Hematopoietic multipotent progenitor cell treated with erythropoietin and hydrocortisone succinate and interleukin-3 and kit ligand, for 17 days (in vitro differentiated cells): Measurements from ENCODE around the gene TRIP11.
"Not testable (repeated sequence)": the region's sequence is repeated elsewhere in the genome, so short reads cannot be mapped to it uniquely, and the experiment has no call there.

Experiments
- DNase-seq: peaks from one replicate; pipeline ENCODE4 v3.0.0-alpha.2; 2015; ENCODE audit warnings: low spot score

Gene TRIP11

DNA sequence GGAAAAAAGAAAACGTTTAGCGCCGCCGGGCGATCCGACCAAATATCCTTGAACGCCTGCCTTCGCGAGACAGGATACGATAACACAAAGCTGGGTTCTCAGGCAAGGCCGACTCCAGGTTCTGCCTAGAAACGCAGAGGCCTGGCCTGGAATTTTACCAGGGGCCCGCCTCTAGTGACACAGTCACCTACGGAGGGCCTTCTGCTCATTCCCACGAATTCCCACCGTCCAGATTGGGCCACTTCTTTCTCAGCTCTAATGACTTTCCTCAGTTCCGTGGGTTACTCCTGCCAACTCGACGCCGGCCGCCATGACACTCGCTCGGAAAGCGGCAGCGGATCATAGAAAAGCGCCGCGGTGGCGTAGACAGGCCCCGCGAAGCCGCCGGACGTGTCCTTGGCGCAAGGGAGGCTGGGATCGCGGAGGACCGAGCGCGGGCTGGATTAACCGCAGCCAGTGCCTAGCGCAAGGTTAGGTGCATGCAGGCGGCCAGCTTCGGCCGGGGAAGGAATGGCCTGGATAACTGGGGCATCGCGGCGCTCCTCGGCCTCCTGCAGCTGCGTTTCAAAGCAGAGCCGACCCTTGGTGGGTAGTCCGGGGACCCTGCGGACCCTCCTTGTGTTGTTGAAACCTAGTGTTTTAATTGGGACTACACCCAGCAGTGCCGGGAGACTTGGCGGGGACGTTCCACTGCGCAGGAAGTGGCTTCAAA, at the start of gene TRIP11:
TSS of gene TRIP11 (minus strand) at position 341 of the 712 bp plus-strand sequence. CDS start 374 bp downstream, outside the sequence.
- DNase-seq: peak; percentile 92

DNA sequence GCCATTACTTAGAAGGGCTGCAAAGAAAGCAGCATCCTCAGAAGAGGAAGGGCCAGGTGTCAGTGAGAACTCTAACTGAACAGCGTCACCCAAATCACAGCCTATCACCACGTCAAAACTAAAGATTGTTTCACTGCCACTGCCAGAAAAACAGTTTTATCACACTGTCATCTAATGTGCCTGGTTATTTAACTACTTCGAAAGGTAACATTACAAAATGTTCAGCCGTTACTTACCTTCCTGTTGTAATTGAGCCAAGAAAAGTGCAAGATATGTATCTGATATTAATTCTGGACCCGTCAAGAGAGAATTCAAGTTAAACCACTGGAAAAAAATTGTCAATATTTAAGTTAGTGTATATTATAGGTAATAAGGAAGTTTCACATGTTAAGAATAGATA, 48.6 kb upstream of the TRIP11 start:
- no peak for DNase-seq

- no peak for DNase-seq
Measured at GRCh38 chr14:92074555-92074954, 34.7 kb upstream of the TRIP11 start.

DNA sequence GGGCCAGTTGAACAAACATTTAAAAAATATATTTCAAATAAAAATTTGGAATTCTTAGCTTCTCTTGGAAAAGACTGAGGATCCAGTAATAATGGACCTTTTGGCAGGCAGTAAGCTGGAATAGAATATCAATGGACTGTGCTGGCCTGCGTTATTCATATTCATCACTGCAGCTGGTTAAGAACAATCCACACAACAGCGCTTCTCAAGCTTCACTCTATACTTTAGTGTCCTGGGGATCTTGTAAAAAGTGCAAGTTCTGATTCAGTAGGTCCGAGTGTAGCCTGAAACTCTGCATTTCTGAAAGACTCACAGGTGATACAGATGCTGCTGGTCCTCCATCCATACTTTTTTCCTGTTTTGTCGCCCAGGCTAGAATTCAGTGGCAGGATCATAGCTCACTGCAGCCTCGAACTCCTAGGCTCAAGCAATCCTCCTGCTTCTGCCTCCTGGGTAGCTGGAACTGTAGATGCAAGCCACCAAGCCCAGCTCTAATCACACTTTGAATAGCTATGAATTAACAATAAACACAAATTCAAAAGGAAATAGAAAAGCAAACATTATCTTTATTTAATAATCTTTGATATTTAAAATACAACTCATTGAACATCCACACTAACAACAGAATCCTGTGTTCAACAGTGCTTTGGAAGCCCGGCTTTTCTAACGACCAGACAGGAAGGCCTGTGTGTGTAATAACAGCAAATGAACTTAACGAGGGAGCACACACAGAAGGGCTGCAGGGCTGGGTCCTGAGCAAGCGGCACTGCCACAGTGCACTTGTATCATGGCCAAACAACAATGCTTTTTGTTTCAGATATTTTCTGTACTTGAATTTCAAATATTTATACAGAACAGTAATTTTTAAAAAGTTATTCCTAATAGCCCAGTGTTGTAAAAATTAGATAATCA, 18.4 kb upstream of the TRIP11 start:
- no peak for DNase-seq

DNA sequence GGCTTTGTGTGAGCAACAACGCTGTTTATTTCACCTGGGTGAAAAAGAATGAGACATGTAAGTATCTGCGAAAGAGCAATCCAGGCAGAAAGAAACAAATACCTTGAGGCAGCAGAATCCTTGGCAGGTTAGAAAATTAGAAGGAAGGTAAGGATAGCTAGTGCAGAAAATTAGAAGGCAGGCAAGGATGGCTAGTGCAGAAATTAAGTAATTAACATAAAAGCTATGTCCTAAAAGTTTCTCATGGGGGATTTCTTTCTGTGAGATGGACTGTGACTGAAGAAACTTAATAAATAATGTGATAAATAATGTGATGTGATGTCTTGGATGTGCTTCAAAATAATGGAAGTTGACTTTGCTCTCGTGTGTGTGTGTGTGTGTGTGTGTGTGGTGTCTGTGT, 9.9 kb upstream of the TRIP11 start:
- DNase-seq: no peak

DNA sequence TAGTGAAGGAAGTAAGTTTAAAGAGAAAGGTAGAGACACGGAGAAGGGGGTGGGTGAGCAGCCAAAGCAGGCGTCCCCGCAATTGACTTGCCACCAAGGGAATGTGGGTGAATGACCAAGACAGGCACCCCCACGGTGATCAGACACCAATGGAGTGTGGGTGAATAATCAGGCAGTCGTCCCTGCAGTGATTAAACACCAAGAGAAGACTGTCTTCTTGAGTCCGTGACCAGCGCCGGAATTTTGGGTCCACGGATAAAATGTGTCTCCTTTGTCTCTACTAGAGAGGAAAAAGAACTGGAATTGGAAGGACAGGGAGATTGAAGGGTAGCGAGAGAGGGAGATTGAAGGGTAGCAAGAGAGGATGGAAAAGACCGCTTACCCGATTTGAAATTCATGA, 9.4 kb upstream of the TRIP11 start:
- DNase-seq: not testable (repeated sequence)

DNA sequence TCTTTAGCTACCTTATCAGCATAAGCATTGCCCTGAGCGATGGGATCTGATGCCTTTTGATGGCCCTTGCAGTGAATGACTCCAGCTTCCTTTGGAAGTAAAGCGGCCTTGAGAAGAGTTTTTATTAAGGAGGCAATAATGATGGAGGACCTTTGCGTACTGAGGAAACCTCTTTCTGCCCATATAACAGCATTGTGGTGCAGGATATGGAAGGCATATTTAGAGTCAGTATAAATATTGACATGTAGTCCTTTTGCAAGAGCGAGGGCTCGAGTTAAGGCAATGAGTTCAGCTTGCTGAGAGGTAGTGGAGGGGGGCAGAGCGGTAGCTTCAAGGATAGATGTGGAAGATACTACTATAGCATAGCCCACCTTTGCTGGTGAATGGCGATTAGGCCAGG, 6.0 kb upstream of the TRIP11 start:
- DNase-seq: not testable (repeated sequence)

DNA sequence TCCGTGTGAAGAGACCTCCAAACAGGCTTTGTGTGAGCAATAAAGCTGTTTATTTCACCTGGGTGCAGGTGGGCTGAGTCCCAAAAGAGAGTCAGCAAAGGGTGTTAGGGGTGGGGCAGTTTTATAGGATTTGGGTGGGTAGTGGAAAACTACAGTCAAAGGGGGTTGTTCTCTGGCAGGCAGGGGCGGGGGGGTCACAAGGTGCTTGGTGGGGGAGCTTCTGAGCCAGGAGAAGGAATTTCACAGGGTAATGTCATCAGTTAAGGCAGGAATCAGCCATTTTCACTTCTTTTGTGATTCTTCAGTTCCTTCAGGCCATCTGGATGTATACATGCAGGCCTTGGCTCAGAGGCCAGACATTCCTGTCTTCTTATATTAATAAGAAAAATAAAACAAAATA, 1.9 kb upstream of the TRIP11 start:
- DNase-seq: not testable (repeated sequence)

- DNase-seq: no peak
Measured at GRCh38 chr14:92041203-92041602, 1.3 kb upstream of the TRIP11 start.

GRCh38 chr14:92040431-92041051, 682 bp upstream of the TRIP11 start:
- DNase-seq: peak; percentile 23

- DNase-seq: no peak
Measured at GRCh38 chr14:92039063-92039718, 668 bp downstream of the TRIP11 start.

GRCh38 chr14:92037989-92038388, 1.9 kb downstream of the TRIP11 start:
- no peak for DNase-seq

DNA sequence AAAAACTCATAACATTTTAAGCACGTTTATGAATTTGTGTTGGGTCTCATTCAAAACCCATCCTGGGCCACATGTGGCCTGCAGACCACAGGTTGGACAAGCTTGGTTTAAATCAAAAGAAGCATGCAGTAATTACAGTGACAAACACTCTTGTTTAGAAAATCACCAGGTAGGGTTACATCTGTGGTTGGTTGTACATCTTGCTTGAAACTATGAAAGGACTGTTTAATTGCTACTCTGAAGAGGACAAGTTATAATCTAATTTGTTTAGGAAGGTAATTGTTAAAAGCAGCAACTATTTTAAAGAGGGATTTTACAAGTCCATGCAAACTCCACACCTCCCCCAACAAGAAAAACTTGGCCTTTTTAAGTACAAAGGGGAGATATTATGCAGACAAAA, 4.0 kb downstream of the TRIP11 start:
- DNase-seq: no peak

- no peak for DNase-seq
Measured at GRCh38 chr14:92033906-92034687, 5.8 kb downstream of the TRIP11 start.

- no peak for DNase-seq
Measured at GRCh38 chr14:92033433-92033832, 6.4 kb downstream of the TRIP11 start.

DNA sequence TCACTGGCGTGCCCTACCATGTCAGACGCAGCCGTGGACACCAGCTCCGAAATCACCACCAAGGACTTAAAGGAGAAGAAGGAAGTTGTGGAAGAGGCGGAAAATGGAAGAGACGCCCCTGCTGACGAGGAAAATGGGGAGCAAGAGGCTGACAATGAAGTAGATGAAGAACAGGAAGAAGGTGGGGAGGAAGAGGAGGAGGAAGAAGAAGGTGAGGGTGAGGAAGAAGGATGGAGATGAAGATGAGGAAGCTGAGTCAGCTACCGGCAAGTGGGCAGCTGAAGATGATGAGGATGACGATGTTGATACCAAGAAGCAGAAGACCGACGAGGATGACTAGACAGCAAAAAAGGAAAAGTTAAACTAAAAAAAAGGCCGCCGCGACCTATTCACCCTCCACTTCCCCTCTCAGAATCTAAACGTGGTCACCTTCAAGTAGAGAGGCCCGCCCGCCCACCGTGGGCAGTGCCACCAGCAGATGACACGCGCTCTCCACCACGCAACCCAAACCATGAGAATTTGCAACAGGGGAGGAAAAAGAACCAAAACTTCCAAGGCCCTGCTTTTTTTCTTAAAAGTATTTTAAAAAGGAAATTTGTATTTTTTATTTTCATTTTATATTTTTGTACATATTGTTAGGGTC, 13.2 kb downstream of the TRIP11 start:
- no peak for DNase-seq

- DNase-seq: no peak
Measured at GRCh38 chr14:92022036-92022435, 17.8 kb downstream of the TRIP11 start.

- DNase-seq: no peak
Measured at GRCh38 chr14:92021523-92021922, 18.3 kb downstream of the TRIP11 start.

- no peak for DNase-seq
Measured at GRCh38 chr14:92014040-92014439, 25.8 kb downstream of the TRIP11 start.

DNA sequence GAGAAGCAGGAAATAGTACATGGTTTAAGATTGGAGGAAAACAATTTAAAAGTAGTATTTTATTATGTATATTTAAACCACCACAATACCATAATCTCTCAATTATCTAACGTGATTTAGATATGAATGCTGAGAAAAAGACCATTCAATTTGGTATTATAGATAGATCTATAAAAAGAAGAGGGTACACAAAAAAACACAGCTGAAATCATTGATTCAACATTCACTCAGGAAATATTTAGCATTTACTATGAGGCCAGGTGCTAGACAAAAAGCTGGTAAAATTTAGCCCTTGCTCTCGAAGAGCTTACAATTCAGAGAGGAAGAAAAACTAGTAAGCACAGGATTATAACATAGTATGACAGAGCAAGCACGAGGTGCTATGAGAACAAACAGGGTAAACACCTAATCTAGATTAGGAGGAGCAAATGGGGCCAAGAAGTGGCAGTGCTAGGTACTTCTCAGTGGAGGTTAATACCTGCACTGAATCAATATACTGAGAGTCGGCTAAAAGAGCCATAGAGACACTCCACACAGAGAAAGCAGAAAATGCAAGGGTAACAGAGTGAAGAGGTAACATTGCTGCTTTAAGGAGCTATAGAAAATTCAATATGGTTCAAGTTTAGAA, 27.6 kb downstream of the TRIP11 start:
- no peak for DNase-seq
